Measurements from ENCODE around the gene TLE4.
"Not testable (repeated sequence)": the region's sequence is repeated elsewhere in the genome, so short reads cannot be mapped to it uniquely, and the experiment has no call there.

The TLE4 gene

GRCh38 chr9:79709743-79710674 is 138.2 kb downstream of the TLE4 start:
- DNase-seq (ENCODE audit: extremely low read depth in 1 of 2, low read depth in 1 of 2): no peak

GRCh38 chr9:79711874-79712273 is 140.1 kb downstream of the TLE4 start:
- DNase-seq (ENCODE audit: extremely low read depth in 1 of 2, low read depth in 1 of 2): no peak

GRCh38 chr9:79719021-79719420 is 147.3 kb downstream of the TLE4 start:
- no peak for DNase-seq (ENCODE audit: extremely low read depth in 1 of 2, low read depth in 1 of 2)

GRCh38 chr9:79719989-79720388 is 148.2 kb downstream of the TLE4 start:
- no peak for DNase-seq (ENCODE audit: extremely low read depth in 1 of 2, low read depth in 1 of 2)

DNA sequence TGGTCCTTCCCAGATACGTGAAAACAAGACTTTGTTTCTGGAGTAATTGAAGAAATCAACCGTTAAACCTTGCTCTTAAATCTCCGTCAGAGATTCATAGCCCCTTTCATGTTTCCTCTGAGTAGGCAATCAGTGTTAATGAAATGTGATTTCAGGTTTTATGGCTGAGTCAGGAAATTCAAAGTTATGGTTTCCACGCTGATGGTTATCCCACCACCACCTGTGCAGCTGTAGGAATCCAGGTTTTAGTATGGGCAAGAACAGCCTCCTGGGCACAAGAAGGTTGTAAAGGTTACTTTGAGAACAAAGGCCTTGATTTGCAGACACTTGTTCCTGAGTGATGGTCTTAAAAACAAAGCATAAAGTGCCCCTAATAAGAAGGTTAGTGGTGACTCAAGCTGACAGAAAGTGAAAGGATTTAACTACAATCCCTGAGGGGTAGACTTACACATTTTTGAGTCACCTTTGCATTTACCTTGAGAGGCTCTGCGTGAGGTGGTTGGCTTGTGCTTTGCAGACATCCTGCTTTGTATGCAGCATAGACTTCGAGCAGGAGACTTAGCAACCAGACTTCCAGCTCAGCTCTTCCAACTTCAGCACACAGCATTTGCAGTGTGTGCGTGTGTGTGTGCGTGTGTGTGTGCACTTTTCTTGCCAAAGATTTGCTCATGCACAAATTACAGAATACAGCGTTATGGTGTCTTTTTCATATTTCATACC is 159.6 kb downstream of the TLE4 start:
- DNase-seq (ENCODE audit: extremely low read depth in 1 of 2, low read depth in 1 of 2): peak in 1 of 2 donors; percentile 2

DNA sequence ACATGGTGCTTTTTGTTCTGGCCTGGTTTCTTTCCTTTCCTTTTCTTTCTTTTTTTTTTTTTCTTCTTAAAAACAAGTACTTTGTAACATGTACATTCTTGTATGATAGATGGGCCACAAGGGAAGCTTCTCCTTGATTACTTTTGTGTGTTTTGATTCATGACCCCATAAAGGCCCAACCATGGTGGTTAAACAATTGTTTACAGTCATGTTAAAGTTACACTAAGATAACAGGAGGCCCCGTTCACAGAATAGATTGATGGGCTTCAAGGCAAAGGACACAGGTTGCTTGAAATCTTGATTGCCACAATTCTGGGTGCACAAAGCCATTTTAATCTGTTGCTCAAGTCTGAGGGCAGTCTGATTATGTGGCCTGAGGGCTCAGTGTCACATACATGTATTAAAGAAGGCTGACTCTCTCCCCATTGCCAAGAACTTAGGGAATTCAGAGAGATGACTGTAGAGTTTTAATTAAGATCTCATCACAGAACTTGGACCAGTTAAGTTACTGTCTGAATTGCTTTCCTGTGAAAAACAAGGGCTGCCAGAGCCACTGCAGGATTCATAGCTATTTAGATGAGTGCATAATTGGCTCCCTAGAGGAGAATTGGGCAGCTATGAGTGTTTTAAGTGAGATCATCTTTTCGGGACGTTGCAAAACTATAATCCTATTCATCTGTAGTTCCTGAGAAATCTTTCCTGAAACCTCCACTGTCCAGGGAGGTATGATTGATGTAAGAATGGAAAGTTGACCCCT is 163.4 kb downstream of the TLE4 start:
- DNase-seq (ENCODE audit: extremely low read depth in 1 of 2, low read depth in 1 of 2): no peak

GRCh38 chr9:79736051-79736450 is 164.3 kb downstream of the TLE4 start:
- DNase-seq (ENCODE audit: extremely low read depth in 1 of 2, low read depth in 1 of 2): no peak

DNA sequence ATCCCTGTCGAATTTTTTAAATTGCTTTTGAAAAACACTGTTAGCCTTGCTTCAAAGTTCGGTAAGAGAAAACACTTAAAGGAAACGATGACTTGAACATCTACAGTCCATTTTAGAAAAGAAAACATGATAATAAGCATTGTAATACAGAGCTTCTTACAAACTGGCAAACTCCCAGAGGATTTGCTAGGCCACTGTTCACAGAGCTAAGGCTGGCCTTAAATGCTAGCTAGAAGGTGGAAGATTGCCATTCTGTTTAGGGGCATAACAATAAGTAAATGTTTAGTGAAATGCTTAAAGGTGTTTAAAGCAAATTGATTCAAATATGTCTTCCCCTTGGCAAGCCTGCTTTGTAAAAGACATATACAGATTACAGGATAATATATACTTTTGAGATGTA is 169.6 kb downstream of the TLE4 start:
- DNase-seq (ENCODE audit: extremely low read depth in 1 of 2, low read depth in 1 of 2): no peak

DNA sequence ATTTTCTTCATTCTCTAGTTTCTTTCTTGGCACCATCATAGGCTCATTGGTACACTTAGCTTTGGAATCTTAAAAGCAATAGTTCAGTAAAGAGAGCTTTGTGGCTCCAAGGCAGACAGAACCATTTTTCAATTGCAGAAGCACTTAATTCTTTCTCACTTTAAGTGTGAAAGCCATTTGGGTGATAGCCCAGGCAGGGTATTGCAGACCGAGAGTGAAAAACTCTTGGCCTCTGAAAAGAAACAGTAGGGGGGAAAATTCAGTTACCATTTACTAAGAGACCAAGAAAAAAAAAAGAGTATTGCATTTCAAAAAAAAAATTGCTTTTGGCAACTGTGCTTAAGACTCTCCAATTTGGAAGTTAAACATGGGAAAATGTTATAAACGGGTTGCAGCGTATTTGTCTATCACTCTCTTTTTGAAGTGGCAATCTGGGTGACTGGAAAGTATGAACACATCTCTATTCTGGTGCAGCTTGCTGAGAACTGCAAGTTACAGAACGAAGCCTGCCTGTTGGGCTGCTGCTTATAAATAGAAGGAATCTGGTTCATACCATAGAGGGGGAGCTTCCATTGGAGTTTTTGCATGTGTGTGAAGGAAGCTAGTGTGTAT is 170.5 kb downstream of the TLE4 start:
- DNase-seq (ENCODE audit: extremely low read depth in 1 of 2, low read depth in 1 of 2): no peak

DNA sequence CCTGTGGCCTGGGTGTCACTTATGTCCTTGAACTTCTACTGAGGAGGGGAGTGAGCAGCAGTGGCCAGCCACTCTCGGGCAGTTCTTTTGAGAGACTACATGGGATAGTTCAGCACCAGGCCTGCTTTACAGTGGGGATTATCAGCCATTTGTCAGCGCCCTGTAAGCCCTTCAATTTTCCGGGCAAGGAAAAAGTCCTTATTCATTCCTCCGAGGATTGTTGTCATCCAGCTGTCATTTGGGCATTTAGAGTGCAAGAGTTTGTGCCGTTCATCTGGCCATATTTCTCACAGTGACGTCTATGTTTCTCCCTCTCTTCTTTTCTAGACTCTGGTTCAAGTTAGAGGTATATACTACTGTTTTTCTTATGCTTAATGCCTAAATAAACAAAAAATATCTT is 172.8 kb downstream of the TLE4 start:
- DNase-seq (ENCODE audit: extremely low read depth in 1 of 2, low read depth in 1 of 2): no peak

- DNase-seq (ENCODE audit: extremely low read depth in 1 of 2, low read depth in 1 of 2): no peak
Measured at GRCh38 chr9:79745752-79746336, 174.1 kb downstream of the TLE4 start.

GRCh38 chr9:79751895-79752466 is 180.2 kb downstream of the TLE4 start:
- not testable (repeated sequence) for DNase-seq (ENCODE audit: extremely low read depth in 1 of 2, low read depth in 1 of 2)

DNA sequence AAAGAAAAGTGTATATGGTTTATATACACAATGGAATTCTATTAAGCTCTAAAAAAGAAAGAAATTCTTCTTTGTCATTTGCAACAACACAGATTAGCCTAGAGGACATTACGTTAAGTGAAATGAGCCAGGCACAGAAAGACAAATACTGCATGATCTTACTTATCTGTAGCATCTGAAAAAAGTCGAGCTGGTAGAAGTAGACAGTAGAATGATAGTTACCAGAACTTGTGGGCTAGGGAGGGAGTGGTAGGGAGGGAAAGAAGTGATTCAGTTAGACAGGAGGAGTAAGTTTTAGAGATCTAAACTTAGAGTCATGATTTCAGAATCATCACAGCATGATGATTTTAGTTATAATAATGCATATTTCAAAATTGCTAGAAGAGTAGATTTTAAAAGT is 184.6 kb downstream of the TLE4 start:
- no peak for DNase-seq (ENCODE audit: extremely low read depth in 1 of 2, low read depth in 1 of 2)

DNA sequence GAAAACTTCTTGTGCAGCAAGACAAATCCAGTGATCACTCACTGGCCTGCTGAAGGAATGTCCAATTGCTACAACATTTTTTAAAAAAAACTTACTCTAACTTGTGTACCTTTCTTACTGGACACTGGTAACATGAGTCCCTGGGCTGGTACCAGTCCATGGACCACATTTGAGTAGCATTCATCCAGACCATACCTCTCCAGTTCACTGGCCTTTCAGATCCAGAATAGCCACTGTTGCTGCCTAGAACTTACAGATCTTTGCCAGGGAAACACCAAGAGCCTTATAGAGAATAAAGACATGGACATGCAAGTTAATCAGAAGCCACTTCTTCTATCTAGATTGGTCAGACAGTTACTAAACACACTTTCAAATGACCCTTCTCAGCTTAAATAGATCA is 185.3 kb downstream of the TLE4 start:
- no peak for DNase-seq (ENCODE audit: extremely low read depth in 1 of 2, low read depth in 1 of 2)

DNA sequence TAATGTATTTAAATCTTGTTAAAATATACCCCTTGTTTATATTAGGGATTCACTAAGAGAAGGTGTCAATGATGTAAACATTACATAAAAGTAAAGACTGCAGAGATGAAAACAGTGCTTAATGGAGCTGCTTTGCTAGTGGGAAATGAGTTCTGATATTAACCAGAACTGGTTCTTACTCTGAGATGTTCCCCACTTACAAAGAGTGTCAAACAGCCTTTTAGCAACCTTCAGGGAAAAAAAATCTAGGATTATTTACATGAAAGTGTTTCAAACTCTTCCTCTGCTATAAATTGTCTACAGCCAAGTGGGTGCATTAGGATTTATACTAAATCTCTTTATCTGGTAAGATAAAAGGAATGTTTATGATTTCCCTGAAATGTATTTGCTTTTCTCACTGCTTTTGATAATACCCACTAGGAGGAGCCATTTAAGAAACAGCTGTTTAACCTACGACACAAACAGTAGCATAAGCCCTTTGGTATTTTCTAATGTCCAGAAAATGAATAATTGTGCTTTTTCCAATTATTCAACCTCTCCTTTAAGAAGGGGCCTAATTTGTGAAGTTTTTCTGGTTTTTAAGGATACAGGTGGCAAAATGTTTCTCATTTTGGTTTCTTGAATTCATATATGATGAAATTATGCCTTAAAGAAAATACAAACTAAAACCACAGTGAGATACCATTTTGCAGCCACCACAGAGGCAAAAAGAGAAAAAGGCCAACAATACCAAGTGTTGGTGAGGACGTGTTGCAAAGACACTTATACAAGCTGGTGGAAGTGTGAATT is 186.3 kb downstream of the TLE4 start:
- DNase-seq (ENCODE audit: extremely low read depth in 1 of 2, low read depth in 1 of 2): no peak

- DNase-seq (ENCODE audit: extremely low read depth in 1 of 2, low read depth in 1 of 2): peak in 1 of 2 donors; percentile 1
Measured at GRCh38 chr9:79759460-79759859, 187.7 kb downstream of the TLE4 start.

GRCh38 chr9:79762070-79762469 is 190.3 kb downstream of the TLE4 start:
- no peak for DNase-seq (ENCODE audit: extremely low read depth in 1 of 2, low read depth in 1 of 2)

DNA sequence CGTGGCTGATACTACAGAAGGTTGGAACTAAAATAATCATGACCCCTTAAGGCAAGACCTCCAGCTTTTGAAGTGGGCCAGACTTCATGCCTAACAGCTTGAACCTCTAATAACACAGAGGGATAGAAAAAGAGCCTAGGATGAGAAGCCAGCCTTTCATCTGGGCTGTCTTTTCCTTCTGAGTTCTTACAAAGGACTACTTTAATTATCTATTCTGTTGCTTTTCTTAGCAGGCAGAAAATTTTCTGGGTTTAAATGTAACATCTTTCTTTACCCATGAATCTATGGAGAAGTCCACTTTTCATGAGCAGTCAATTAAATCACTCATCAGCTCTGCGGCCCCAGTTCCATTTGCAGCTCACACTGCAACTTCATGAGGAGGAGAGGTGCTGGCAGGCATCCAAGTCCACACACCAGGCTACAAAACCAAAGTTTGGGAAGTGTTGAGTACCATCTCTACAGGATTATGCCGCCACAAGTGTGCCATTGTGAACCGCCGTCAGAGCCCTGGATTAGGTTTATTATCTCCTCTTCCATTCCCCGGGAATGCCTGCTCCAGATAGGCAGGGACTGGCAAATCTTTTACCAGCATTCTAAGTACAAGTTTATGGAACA is 192.0 kb downstream of the TLE4 start:
- no peak for DNase-seq (ENCODE audit: extremely low read depth in 1 of 2, low read depth in 1 of 2)

GRCh38 chr9:79764374-79764773 is 192.6 kb downstream of the TLE4 start:
- DNase-seq (ENCODE audit: extremely low read depth in 1 of 2, low read depth in 1 of 2): no peak
